HepG2 (cell line): Measurements from ENCODE around the gene EDC3. TPM values are rescaled to one million over a fixed set of nuclear protein-coding genes. Genes with fewer than 3 reads are reported as not detected.

ENCODE experiments used
- AGO1 ChIP-seq: fragments of 200-400 bp; formaldehyde crosslinking; IDR thresholded peaks from 2 replicates; pipeline ENCODE4 v1.6.1; 2017; ENCODE audit warnings: mild to moderate bottlenecking, low read depth, low read length, moderate library complexity; ENCODE audit not compliant: poor library complexity, severe bottlenecking
- CEBPB ChIP-seq: IDR thresholded peaks from 2 replicates; pipeline ENCODE4 v1.6.1; 2011; ENCODE audit warnings: low read depth, low read length, improper control_type of control experiment, borderline replicate concordance
- CREBL2 ChIP-seq: sonication (generic); formaldehyde crosslinking; IDR thresholded peaks from 2 replicates; pipeline ENCODE4 v1.8.1; 2023; ENCODE audit warnings: missing genetic modification reagents, mild to moderate bottlenecking, borderline replicate concordance
- GATA4 ChIP-seq: sonication (generic); IDR thresholded peaks from 2 replicates; pipeline ENCODE4 v1.6.1; 2016; ENCODE audit warnings: antibody characterized with exemption, low read depth, borderline replicate concordance
- HIVEP1 ChIP-seq: sonication (generic); formaldehyde crosslinking; IDR thresholded peaks from 2 replicates; pipeline ENCODE4 v1.4.0; 2020; ENCODE audit warnings: mild to moderate bottlenecking, missing genetic modification reagents
- NCOA1 ChIP-seq: sonication (generic); formaldehyde crosslinking; IDR thresholded peaks from 2 replicates; pipeline ENCODE4 v1.9.0; 2021; ENCODE audit warnings: missing genetic modification reagents
- NCOR1 ChIP-seq: fragments of 200-600 bp; sonication (generic); IDR thresholded peaks from 2 replicates; pipeline ENCODE4 v1.7.0; 2017; ENCODE audit warnings: antibody characterized with exemption, low read length, borderline replicate concordance
- REL ChIP-seq: sonication (generic); formaldehyde crosslinking; conservative IDR thresholded peaks from 2 replicates; pipeline ENCODE4 v1.8.0; 2022; ENCODE audit warnings: mild to moderate bottlenecking, missing genetic modification reagents, moderate library complexity
- RXRA ChIP-seq: sonication (generic); formaldehyde crosslinking; IDR thresholded peaks from 2 replicates; pipeline ENCODE4 v1.5.1; 2020; ENCODE audit warnings: missing genetic modification reagents
- SALL1 ChIP-seq: sonication (generic); formaldehyde crosslinking; IDR thresholded peaks from 2 replicates; pipeline ENCODE4 v1.8.0; 2022; ENCODE audit warnings: mild to moderate bottlenecking, missing genetic modification reagents
- SP4 ChIP-seq: sonication (generic); formaldehyde crosslinking; IDR thresholded peaks from 2 replicates; pipeline ENCODE4 v1.8.1; 2023; ENCODE audit warnings: mild to moderate bottlenecking, missing genetic modification reagents
- SRY ChIP-seq: sonication (generic); formaldehyde crosslinking; IDR thresholded peaks from 2 replicates; pipeline ENCODE4 v1.8.0; 2022; ENCODE audit warnings: mild to moderate bottlenecking, missing genetic modification reagents
- ZBTB34 ChIP-seq: sonication (generic); formaldehyde crosslinking; IDR thresholded peaks from 2 replicates; pipeline ENCODE4 v1.8.0; 2022; ENCODE audit warnings: mild to moderate bottlenecking, missing genetic modification reagents
- ZBTB40 ChIP-seq, 2 experiments: fragments of 450-650 bp in 1 of 2; sonication (generic) in 1 of 2; formaldehyde crosslinking in 1 of 2; IDR thresholded peaks; 2 replicates each; pipeline versions ENCODE4 v1.6.1 to v1.8.0; 2016 to 2022; ENCODE audit warnings: antibody characterized with exemption in 1 of 2, mild to moderate bottlenecking in 1 of 2, missing genetic modification reagents in 1 of 2
- ZNF329 ChIP-seq: sonication (generic); formaldehyde crosslinking; IDR thresholded peaks from 2 replicates; pipeline ENCODE4 v1.9.0; 2021; ENCODE audit warnings: low read depth, mild to moderate bottlenecking, missing genetic modification reagents
- ZNF44 ChIP-seq: sonication (generic); formaldehyde crosslinking; IDR thresholded peaks from 2 replicates; pipeline ENCODE4 v1.5.1; 2020; ENCODE audit warnings: mild to moderate bottlenecking, missing genetic modification reagents
- ZNF446 ChIP-seq: sonication (generic); formaldehyde crosslinking; IDR thresholded peaks from 2 replicates; pipeline ENCODE4 v1.5.0; 2020; ENCODE audit warnings: mild to moderate bottlenecking, missing genetic modification reagents
- ZNF572 ChIP-seq: sonication (generic); formaldehyde crosslinking; IDR thresholded peaks from 2 replicates; pipeline ENCODE4 v1.5.1; 2020; ENCODE audit warnings: mild to moderate bottlenecking, missing genetic modification reagents
- polyA plus RNA-seq, 8 experiments: library from polyadenylated mRNA; depleted of rRNA in 3 of 8; stranded (reverse) in 7 of 8; unstranded in 1 of 8; fragments of >200 nt; fragmentation: Illumina TruSeq in 4 of 8; extraction: Trizol in 4 of 8; gene quantifications; 2 replicates each; pipeline versions ENCODE4 v1.2.1 to v1.2.3, GENCODE V29; 2011 to 2016; ENCODE audit warnings: low read depth in 4 of 8, missing spikeins in 1 of 8, mixed read lengths in 1 of 8; ENCODE audit not compliant: insufficient read depth in 1 of 8
- total RNA-seq, 5 experiments: library from RNA; depleted of rRNA; stranded (reverse); fragments of >200 nt; fragmentation: Illumina TruSeq; extraction: Trizol; gene quantifications; 2 replicates each; pipeline ENCODE4 v1.2.3, GENCODE V29; 2016; ENCODE audit warnings: low read depth in 1 of 5

The EDC3 gene
- total and polyA plus RNA-seq, 2 of the 13 experiments (the other 11 are each of a cell fraction or from before 2014, with no cell fraction given) = 17.4 to 32.0 TPM

GRCh38 chr15:74615508-74616365 is 80.1 kb downstream of the EDC3 start, which contains the start of gene CLK3 (continued):
- TF ChIP-seq CEBPB = no peak
- peak; percentile 10; the same call in 1 of the 2 replicates for TF ChIP-seq ZNF572 (CRISPR knock-in tag)
- TF ChIP-seq SRY (CRISPR knock-in tag) = peak; percentile 76; the same call in 1 of the 2 replicates
- TF ChIP-seq GATA4 = 0 out of 2 replicates have a peak, but pooled peaks have one; percentile 20
- TF ChIP-seq ZBTB40 (IDR thresholded peaks at IDR 0.05) = no peak
- TF ChIP-seq ZBTB40 (CRISPR knock-in tag; IDR thresholded peaks at IDR 0.05) = peak; percentile 48; the same call in 1 of the 2 replicates
- TF ChIP-seq ZBTB34 = peak; percentile 27; the same call in 1 of the 2 replicates
- TF ChIP-seq CREBL2 (CRISPR knock-in tag) = peak; percentile 12; the same call in 1 of the 2 replicates
- TF ChIP-seq ZNF329 (CRISPR knock-in tag) = peak; percentile 63
- peak; percentile 55 for TF ChIP-seq AGO1
- peak; percentile 84; the same call in 1 of the 2 replicates for TF ChIP-seq REL
- TF ChIP-seq HIVEP1 (CRISPR knock-in tag) = peak; percentile 5; the same call in 1 of the 2 replicates
- peak; percentile 67; the same call in 1 of the 2 replicates for TF ChIP-seq NCOR1
- TF ChIP-seq RXRA (CRISPR knock-in tag) = peak; percentile 55; the same call in 1 of the 2 replicates
- peak; percentile 91 for TF ChIP-seq SALL1
- no peak for TF ChIP-seq ZNF44
- TF ChIP-seq SP4 (CRISPR knock-in tag) = peak; percentile 99
- TF ChIP-seq ZNF446 (CRISPR knock-in tag) = peak; percentile 90
- 0 out of 2 replicates have a peak, but pooled peaks have one; percentile 41 for TF ChIP-seq NCOA1
